H1 (cell line): ENCODE measurements around the gene C1orf21. TPM values are rescaled to one million over a fixed set of nuclear protein-coding genes. Genes with fewer than 3 reads are reported as not detected.

Experiments used
- CTCF ChIA-PET: fragments of 300-600 bp; sonication (Branson Sonifier 250); formaldehyde crosslinking; loops from one replicate; lab custom pipeline; 2021; ENCODE audit not compliant: partially characterized antibody; lab: Charles Lee
- POLR2A ChIA-PET: fragments of 300-600 bp; sonication (Branson Sonifier 250); formaldehyde crosslinking; loops from one replicate; lab custom pipeline; 2021; ENCODE audit warnings: inconsistent platforms; ENCODE audit not compliant: partially characterized antibody; lab: Charles Lee
- DNase-seq, 2 experiments: peaks; one replicate each; pipeline versions ENCODE4 v3.0.0 to v3.0.0-alpha.2; 2010 to 2022; ENCODE audit warnings: low spot score in 2 of 2, low read depth in 1 of 2, mixed read lengths in 1 of 2
- FAIRE-seq: peaks from 2 replicates; lab custom pipeline; 2011; peaks lifted over from hg19 to GRCh38; lab: Jason Lieb, UNC
- H2AFZ ChIP-seq: 2 replicates; pipeline ENCODE4 v1.8.1; 2012; ENCODE audit warnings: low read length, inconsistent platforms
- H2AK5ac ChIP-seq: 2 replicates; pipeline ENCODE4 v1.6.1; 2013; ENCODE audit warnings: low read depth, low read length
- H2BK120ac ChIP-seq: replicated peaks from 2 replicates; pipeline ENCODE3; 2013; ENCODE audit warnings: low read depth, low read length, inconsistent platforms
- H2BK12ac ChIP-seq: 2 replicates; pipeline ENCODE4 v1.6.1; 2013; ENCODE audit warnings: low read depth, low read length
- H2BK15ac ChIP-seq: 2 replicates; pipeline ENCODE4 v1.6.1; 2013; ENCODE audit warnings: low read length
- H2BK20ac ChIP-seq: 2 replicates; pipeline ENCODE4 v1.6.1; 2013; ENCODE audit warnings: low read length
- H2BK5ac ChIP-seq: 2 replicates; pipeline ENCODE4 v1.6.1; 2013; ENCODE audit warnings: low read depth, low read length
- H3K14ac ChIP-seq: 2 replicates; pipeline ENCODE4 v1.6.1; 2013; ENCODE audit warnings: inconsistent platforms; ENCODE audit not compliant: insufficient read length
- H3K18ac ChIP-seq: 2 replicates; pipeline ENCODE4 v1.6.1; 2013; ENCODE audit warnings: low read length; ENCODE audit errors: extremely low read depth
- H3K23ac ChIP-seq: 2 replicates; pipeline ENCODE4 v1.6.1; 2013; ENCODE audit warnings: inconsistent platforms; ENCODE audit not compliant: insufficient read length
- H3K23me2 ChIP-seq: 2 replicates; pipeline ENCODE4 v1.6.1; 2013; ENCODE audit warnings: low read depth, low read length
- H3K27ac ChIP-seq: 2 replicates; pipeline ENCODE4 v1.6.1; 2011; ENCODE audit warnings: low read depth, low read length, inconsistent platforms
- H3K27me3 ChIP-seq, 4 experiments: replicated peaks in 1 of 4; 1 replicate in 1 of 4; 2 replicates in 3 of 4; pipeline versions ENCODE4 v1.6.1 to v1.8.1; 2011 to 2013; ENCODE audit warnings: low read length in 3 of 4, mild to moderate bottlenecking in 3 of 4, inconsistent platforms in 2 of 4, mixed read lengths in 2 of 4, moderate library complexity in 1 of 4; ENCODE audit not compliant: control insufficient read depth in 3 of 4, insufficient read depth in 3 of 4; ENCODE audit errors: extremely low read depth in 1 of 4
- H3K36me3 ChIP-seq, 4 experiments: 2 replicates each; pipeline versions ENCODE4 v1.6.1 to v1.8.1; 2011 to 2013; ENCODE audit warnings: mild to moderate bottlenecking in 4 of 4, low read length in 3 of 4, moderate library complexity in 2 of 4, control low read depth in 1 of 4, inconsistent platforms in 1 of 4; ENCODE audit not compliant: insufficient read depth in 4 of 4, control insufficient read depth in 2 of 4
- H3K4ac ChIP-seq: replicated peaks from 2 replicates; pipeline ENCODE3; 2013; ENCODE audit warnings: low read length, low read depth, mixed read lengths, inconsistent platforms; ENCODE audit not compliant: insufficient read length
- H3K4me1 ChIP-seq, 4 experiments: replicated peaks in 1 of 4; 1 replicate in 1 of 4; 2 replicates in 3 of 4; pipeline versions ENCODE4 v1.6.1 to v1.8.1; 2011 to 2013; ENCODE audit warnings: low read length in 3 of 4, inconsistent platforms in 2 of 4, mixed read lengths in 1 of 4; ENCODE audit not compliant: insufficient read depth in 4 of 4, control insufficient read depth in 3 of 4
- H3K4me2 ChIP-seq, 2 experiments: 2 replicates each; pipeline versions ENCODE4 v1.6.1 to v1.8.1; 2011 to 2013; ENCODE audit warnings: low read depth in 2 of 2, low read length in 2 of 2, control low read depth in 1 of 2, inconsistent platforms in 1 of 2, mild to moderate bottlenecking in 1 of 2; ENCODE audit not compliant: insufficient read depth in 1 of 2
- H3K4me3 ChIP-seq, 4 experiments: fragments of 200-600, 300-600 bp in 1 of 4; sonication (generic), shearing (Covaris generic), sonication (Bioruptor Twin) in 1 of 4; 2 replicates each; pipeline versions ENCODE4 v1.5.1 to v1.8.1; 2011 to 2016; ENCODE audit warnings: low read length in 4 of 4, low read depth in 3 of 4, control low read depth in 2 of 4, inconsistent platforms in 2 of 4, mild to moderate bottlenecking in 2 of 4, mixed read lengths in 1 of 4, moderate library complexity in 1 of 4; ENCODE audit not compliant: insufficient read depth in 2 of 4; ENCODE audit errors: extremely low read depth in 1 of 4
- H3K56ac ChIP-seq: replicated peaks from 2 replicates; pipeline ENCODE3; 2013; ENCODE audit warnings: low read depth, mild to moderate bottlenecking, mixed read lengths, low read length, inconsistent platforms; ENCODE audit not compliant: insufficient read length
- H3K79me1 ChIP-seq: 2 replicates; pipeline ENCODE4 v1.6.1; 2013; ENCODE audit warnings: low read depth, low read length, control low read depth
- H3K79me2 ChIP-seq, 2 experiments: 2 replicates each; pipeline versions ENCODE4 v1.6.1 to v1.8.1; 2012 to 2013; ENCODE audit warnings: low read length in 2 of 2, mild to moderate bottlenecking in 2 of 2, inconsistent platforms in 1 of 2; ENCODE audit not compliant: insufficient read depth in 2 of 2, control insufficient read depth in 1 of 2
- H3K9ac ChIP-seq, 4 experiments: replicated peaks in 1 of 4; 1 replicate in 1 of 4; 2 replicates in 3 of 4; pipeline versions ENCODE4 v1.6.1 to v1.8.1; 2011 to 2013; ENCODE audit warnings: low read depth in 3 of 4, low read length in 3 of 4, control low read depth in 2 of 4, mild to moderate bottlenecking in 2 of 4, moderate library complexity in 2 of 4, inconsistent platforms in 1 of 4; ENCODE audit errors: extremely low read depth in 1 of 4
- H3K9me3 ChIP-seq, 2 experiments: 2 replicates each; pipeline versions ENCODE4 v1.6.1 to v1.8.1; 2012 to 2013; ENCODE audit warnings: mild to moderate bottlenecking in 2 of 2, moderate library complexity in 2 of 2, control low read depth in 1 of 2, inconsistent platforms in 1 of 2, low read depth in 1 of 2, low read length in 1 of 2, mixed read lengths in 1 of 2; ENCODE audit not compliant: insufficient read depth in 2 of 2
- H4K20me1 ChIP-seq, 2 experiments: replicated peaks in 1 of 2; 2 replicates each; pipeline versions ENCODE3 to v1.8.1; 2011 to 2013; ENCODE audit warnings: inconsistent platforms in 2 of 2, low read length in 2 of 2, mild to moderate bottlenecking in 1 of 2; ENCODE audit not compliant: insufficient read depth in 2 of 2, control insufficient read depth in 1 of 2
- H4K5ac ChIP-seq: 2 replicates; pipeline ENCODE4 v1.6.1; 2013; ENCODE audit warnings: low read length, low read depth, mixed read lengths, inconsistent platforms; ENCODE audit not compliant: insufficient read length
- H4K8ac ChIP-seq: 2 replicates; pipeline ENCODE4 v1.8.0; 2013; ENCODE audit warnings: mild to moderate bottlenecking, moderate library complexity, low read length, inconsistent platforms; ENCODE audit not compliant: insufficient read depth; ENCODE audit errors: extremely low read depth
- H4K91ac ChIP-seq: replicated peaks from 2 replicates; pipeline ENCODE3; 2013; ENCODE audit warnings: low read length, mixed read lengths, inconsistent platforms; ENCODE audit not compliant: insufficient read length
- BCL11A ChIP-seq, 2 experiments: IDR thresholded peaks; one replicate each; pipeline ENCODE4 v1.6.1; 2011; ENCODE audit warnings: low read depth in 2 of 2, low read length in 2 of 2, mild to moderate bottlenecking in 2 of 2
- CREB1 ChIP-seq: IDR thresholded peaks from 2 replicates; pipeline ENCODE4 v1.6.1; 2012; ENCODE audit warnings: inconsistent platforms
- JUN ChIP-seq: IDR thresholded peaks from 2 replicates; pipeline ENCODE4 v1.6.1; 2011; ENCODE audit warnings: low read depth, mild to moderate bottlenecking, improper control_type of control experiment, low read length
- JUND ChIP-seq: IDR thresholded peaks from 2 replicates; pipeline ENCODE4 v1.6.1; 2011; ENCODE audit warnings: mild to moderate bottlenecking, improper control_type of control experiment, low read length
- NANOG ChIP-seq: IDR thresholded peaks from 2 replicates; pipeline ENCODE4 v1.6.1; 2011; ENCODE audit warnings: low read length, low read depth, mild to moderate bottlenecking, inconsistent platforms; ENCODE audit not compliant: insufficient read depth, poor library complexity, severe bottlenecking
- RAD21 ChIP-seq, 2 experiments: IDR thresholded peaks in 1 of 2; conservative IDR thresholded peaks in 1 of 2; 2 replicates each; pipeline ENCODE4 v1.6.1; 2011; ENCODE audit warnings: low read depth in 2 of 2, low read length in 2 of 2, improper control_type of control experiment in 1 of 2, inconsistent platforms in 1 of 2, mild to moderate bottlenecking in 1 of 2, moderate library complexity in 1 of 2
- TCF12 ChIP-seq: IDR thresholded peaks from 2 replicates; pipeline ENCODE4 v1.6.1; 2011; ENCODE audit warnings: low read depth, mild to moderate bottlenecking, low read length
- WGBS, 2 experiments: shearing (Covaris generic) in 1 of 2; methylation state at CpG; one replicate each; pipeline versions ENCODE4 v1.1.6 to v1.1.7; 2013 to 2015; ENCODE audit warnings: low lambda C conversion rate in 2 of 2, mixed read lengths in 2 of 2, inconsistent platforms in 1 of 2, low coverage in 1 of 2, missing lambda C conversion rate in 1 of 2; ENCODE audit not compliant: insufficient replicate concordance in 2 of 2, insufficient coverage in 1 of 2, insufficient read length in 1 of 2; ENCODE audit errors: extremely low coverage in 1 of 2, missing lambda C conversion rate in 1 of 2; 5-methylcytosine and 5-hydroxymethylcytosine counted together
- polyA plus RNA-seq, 7 experiments: library from polyadenylated mRNA; depleted of rRNA in 3 of 7; stranded (reverse) in 5 of 7; unstranded in 2 of 7; fragments of >200 nt in 5 of 7; fragments of 200-250 nt in 2 of 7; gene quantifications; 1 replicate in 5 of 7; 2 replicates in 1 of 7; 4 replicates in 1 of 7; pipeline versions ENCODE4 v1.2.1 to v1.2.3, GENCODE V29; 2011 to 2013; ENCODE audit warnings: missing spikeins in 2 of 7, mixed read lengths in 2 of 7
- total RNA-seq: library from RNA; stranded (reverse); fragmentation: NEBNext Ultra II Directional; extraction: Animal tissue kit (Norgen Biotek cat#: 25700); gene quantifications from 2 replicates; pipeline ENCODE4 v1.2.1, GENCODE V29; 2021
- TF ChIP-seq, protein P1 (sequence below): IDR thresholded peaks from 2 replicates; pipeline ENCODE4 v1.6.1; 2012; ENCODE audit warnings: low read length, inconsistent platforms
- TF ChIP-seq, protein P2 (sequence below), 3 experiments: IDR thresholded peaks; 1 replicate in 2 of 3; 2 replicates in 1 of 3; pipeline versions ENCODE4 v1.5.1 to v1.6.1; 2011; ENCODE audit warnings: low read length in 3 of 3, mild to moderate bottlenecking in 3 of 3, inconsistent platforms in 2 of 3, low read depth in 1 of 3, moderate library complexity in 1 of 3; ENCODE audit not compliant: insufficient read depth in 1 of 3; ENCODE audit errors: control extremely low read depth in 1 of 3

C1orf21 gene
- total and polyA plus RNA-seq, 2 of the 8 experiments (the other 6 are each of a cell fraction or from before 2014, with no cell fraction given) = 16.6 to 51.0 TPM

DNA sequence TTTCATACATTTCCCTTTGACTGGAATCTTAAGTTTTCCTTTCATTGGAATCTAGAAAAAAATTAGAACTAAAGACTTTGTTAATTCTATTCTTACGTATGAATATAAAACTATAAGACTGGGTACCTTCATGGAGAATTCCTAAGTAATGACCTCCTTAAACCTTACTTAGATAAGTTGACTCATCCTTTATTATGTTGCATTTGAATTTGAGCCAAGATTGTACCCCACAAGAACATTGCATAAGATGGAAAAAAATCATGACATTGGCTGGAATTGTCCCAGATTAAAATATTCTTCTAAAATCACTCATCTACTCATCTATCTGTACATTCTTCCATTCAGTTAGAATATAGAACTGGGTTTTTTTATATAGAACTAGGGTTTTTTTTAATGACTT, 137.4 kb downstream of the C1orf21 start:
- H2BK120ac ChIP-seq = no peak overlapping the region
- no peak overlapping the region for H4K91ac ChIP-seq
- no peaks in the 10 kb centered on the region for H3K27me3 ChIP-seq
- 94% methylated on average over 1 of the region's 1 CpG; no CpG with 5 or more reads in 1 of the 2 experiments for WGBS, 2 experiments
- H3K23me2 ChIP-seq = no peaks in the 10 kb centered on the region
- no peak overlapping the region for H4K8ac ChIP-seq
- H3K79me2 ChIP-seq = no peaks in the 10 kb centered on the region
- CTCF ChIA-PET = interaction anchor here (1.1 kb wide), 1 partner anchor 14 kb away, joined by 3 read pairs; no protein-coding TSS in a partner anchor
- no peak overlapping the region for H3K27ac ChIP-seq
- DNase-seq (no peak), FAIRE-seq (no peak)
- no peak overlapping the region for H2BK15ac ChIP-seq
- H3K14ac ChIP-seq = no peak overlapping the region
- no peaks in the 10 kb centered on the region; a peak in 1 of 8 replicates for H3K36me3 ChIP-seq
- no peak overlapping the region for H3K18ac ChIP-seq
- H2BK5ac ChIP-seq = no peak overlapping the region
- H2BK12ac ChIP-seq = no peak overlapping the region
- POLR2A ChIA-PET = no interaction called here
- no peak overlapping the region for H2BK20ac ChIP-seq
- no peak overlapping the region for H2AFZ ChIP-seq
- no peak overlapping the region for H2AK5ac ChIP-seq
- H3K9ac ChIP-seq = no peak overlapping the region
- H4K20me1 ChIP-seq = peaks cover 0 to 2% of the 10 kb centered on the region in 2 experiments
- H3K79me1 ChIP-seq = no peaks in the 10 kb centered on the region
- H3K4me2 ChIP-seq = no peak overlapping the region
- H3K4me1 ChIP-seq = peaks cover 3 to 8% (median 4%) of the 10 kb centered on the region in 4 experiments; a peak in 5 of 7 replicates
- no peaks in the 10 kb centered on the region for H3K9me3 ChIP-seq
- no peak overlapping the region for H3K4me3 ChIP-seq
- H3K23ac ChIP-seq = no peak overlapping the region
- H4K5ac ChIP-seq = no peak overlapping the region
- H3K56ac ChIP-seq = no peak overlapping the region
- no peak overlapping the region for H3K4ac ChIP-seq
- TF ChIP-seq, protein P1, sequence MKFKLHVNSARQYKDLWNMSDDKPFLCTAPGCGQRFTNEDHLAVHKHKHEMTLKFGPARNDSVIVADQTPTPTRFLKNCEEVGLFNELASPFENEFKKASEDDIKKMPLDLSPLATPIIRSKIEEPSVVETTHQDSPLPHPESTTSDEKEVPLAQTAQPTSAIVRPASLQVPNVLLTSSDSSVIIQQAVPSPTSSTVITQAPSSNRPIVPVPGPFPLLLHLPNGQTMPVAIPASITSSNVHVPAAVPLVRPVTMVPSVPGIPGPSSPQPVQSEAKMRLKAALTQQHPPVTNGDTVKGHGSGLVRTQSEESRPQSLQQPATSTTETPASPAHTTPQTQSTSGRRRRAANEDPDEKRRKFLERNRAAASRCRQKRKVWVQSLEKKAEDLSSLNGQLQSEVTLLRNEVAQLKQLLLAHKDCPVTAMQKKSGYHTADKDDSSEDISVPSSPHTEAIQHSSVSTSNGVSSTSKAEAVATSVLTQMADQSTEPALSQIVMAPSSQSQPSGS = no peak
- TF ChIP-seq JUND (no peak), BCL11A (IDR thresholded peaks at IDR 0.05; ENCODE audit: low read depth in 2 of 2, low read length in 2 of 2) (no peak), JUN (no peak), RAD21 (IDR thresholded peaks at IDR 0.05 in 1 of 2, conservative IDR thresholded peaks at IDR 0.05 in 1 of 2; ENCODE audit: low read depth in 2 of 2, low read length in 2 of 2) (no peak), TCF12 (no peak), NANOG (no peak), CREB1 (no peak)
- TF ChIP-seq, protein P2, sequence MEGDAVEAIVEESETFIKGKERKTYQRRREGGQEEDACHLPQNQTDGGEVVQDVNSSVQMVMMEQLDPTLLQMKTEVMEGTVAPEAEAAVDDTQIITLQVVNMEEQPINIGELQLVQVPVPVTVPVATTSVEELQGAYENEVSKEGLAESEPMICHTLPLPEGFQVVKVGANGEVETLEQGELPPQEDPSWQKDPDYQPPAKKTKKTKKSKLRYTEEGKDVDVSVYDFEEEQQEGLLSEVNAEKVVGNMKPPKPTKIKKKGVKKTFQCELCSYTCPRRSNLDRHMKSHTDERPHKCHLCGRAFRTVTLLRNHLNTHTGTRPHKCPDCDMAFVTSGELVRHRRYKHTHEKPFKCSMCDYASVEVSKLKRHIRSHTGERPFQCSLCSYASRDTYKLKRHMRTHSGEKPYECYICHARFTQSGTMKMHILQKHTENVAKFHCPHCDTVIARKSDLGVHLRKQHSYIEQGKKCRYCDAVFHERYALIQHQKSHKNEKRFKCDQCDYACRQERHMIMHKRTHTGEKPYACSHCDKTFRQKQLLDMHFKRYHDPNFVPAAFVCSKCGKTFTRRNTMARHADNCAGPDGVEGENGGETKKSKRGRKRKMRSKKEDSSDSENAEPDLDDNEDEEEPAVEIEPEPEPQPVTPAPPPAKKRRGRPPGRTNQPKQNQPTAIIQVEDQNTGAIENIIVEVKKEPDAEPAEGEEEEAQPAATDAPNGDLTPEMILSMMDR (IDR thresholded peaks at IDR 0.05; ENCODE audit: control extremely low read depth in 1 of 3, insufficient read depth in 1 of 3, low read depth in 1 of 3, low read length in 3 of 3) = no peak
